Retinal pigment epithelial cell (primary cell): Measurements from ENCODE around the gene SIAH3.

ENCODE experiments used
- DNase-seq: peaks from one replicate; pipeline ENCODE4 v3.0.0-alpha.2; 2010; ENCODE audit warnings: low read depth
- H3K4me3 ChIP-seq: 2 replicates; pipeline ENCODE4 v1.5.1; 2011; ENCODE audit warnings: mild to moderate bottlenecking, low read length, control low read depth, moderate library complexity
- CTCF ChIP-seq: conservative IDR thresholded peaks from 2 replicates; pipeline ENCODE4 v1.5.1; 2011; ENCODE audit warnings: low read depth, low read length, control low read depth, inconsistent platforms

Gene SIAH3

DNA sequence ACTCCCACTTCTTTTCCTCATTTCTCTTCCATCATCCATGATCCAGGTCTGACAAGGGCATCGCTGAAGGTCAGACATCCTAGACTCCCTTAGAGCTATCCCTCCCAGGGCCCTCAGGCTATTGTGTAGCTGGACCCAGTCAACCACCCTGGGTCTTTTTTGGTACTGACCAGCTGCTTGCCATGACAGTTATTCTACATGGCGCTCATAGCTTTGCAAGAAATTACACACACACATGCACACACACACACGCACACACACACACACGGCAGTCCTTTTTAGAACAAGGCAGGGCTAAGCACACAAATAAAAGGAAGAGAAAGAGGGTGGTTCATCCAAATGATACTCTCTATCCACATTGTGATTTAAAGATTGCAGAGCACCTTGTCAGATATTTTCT is 18.3 kb downstream of the SIAH3 start:
- DNase-seq: no peak
- H3K4me3 ChIP-seq: no peak overlapping the region
- no peak for TF ChIP-seq CTCF

DNA sequence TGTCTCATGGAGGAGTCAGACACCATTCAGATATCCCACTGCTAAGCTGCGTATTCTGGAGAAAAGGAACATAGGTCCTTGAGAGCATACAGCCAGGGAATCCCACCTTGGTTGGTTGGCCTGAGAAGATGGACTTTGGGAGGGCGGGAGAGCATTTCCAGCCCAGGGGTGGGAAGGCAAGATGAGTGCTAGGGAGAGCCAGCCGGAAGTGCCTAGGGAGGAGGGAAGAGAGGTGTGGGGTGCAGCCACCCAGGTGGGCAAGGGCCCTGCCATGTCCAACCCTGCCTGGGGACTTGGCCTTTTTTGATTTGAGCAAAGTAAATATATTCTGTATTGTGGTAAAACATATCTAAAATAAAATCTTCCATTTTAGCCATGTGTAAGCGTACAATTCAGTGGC is 19.7 kb downstream of the SIAH3 start:
- no peak for TF ChIP-seq CTCF
- no peak overlapping the region for H3K4me3 ChIP-seq
- DNase-seq: no peak

DNA sequence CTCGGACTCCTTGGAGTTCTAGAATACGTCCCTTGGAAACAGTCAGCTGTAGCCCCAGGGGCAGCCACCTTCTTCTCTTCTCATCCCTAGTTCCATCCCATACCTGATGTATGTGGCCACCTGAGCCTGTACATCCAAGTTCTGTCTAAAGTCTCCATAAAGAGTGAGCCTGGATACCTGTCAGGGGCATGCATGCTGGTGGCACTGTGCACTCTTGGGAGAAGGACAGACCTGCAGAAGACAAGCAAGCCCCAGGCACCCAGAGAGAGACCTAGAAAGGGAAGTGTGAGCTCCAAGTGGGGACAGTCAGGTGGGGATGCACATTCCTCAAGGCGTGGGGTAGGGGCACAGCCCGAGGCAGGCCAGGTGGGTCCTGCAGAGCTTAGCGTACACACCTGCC is 21.4 kb downstream of the SIAH3 start:
- TF ChIP-seq CTCF: no peak
- no peak for DNase-seq
- H3K4me3 ChIP-seq: no peak overlapping the region

GRCh38 chr13:45828256-45828968 is 23.1 kb downstream of the SIAH3 start:
- TF ChIP-seq CTCF: no peak
- DNase-seq: no peak
- no peak overlapping the region for H3K4me3 ChIP-seq

GRCh38 chr13:45827318-45827717 is 24.2 kb downstream of the SIAH3 start:
- DNase-seq: no peak
- no peak for TF ChIP-seq CTCF

GRCh38 chr13:45826731-45827130 is 24.8 kb downstream of the SIAH3 start:
- no peak overlapping the region for H3K4me3 ChIP-seq
- DNase-seq: no peak
- TF ChIP-seq CTCF: no peak

More at GRCh38 chr13:45827318-45827717, 24.2 kb downstream of the SIAH3 start:
- H3K4me3 ChIP-seq: no peak overlapping the region

GRCh38 chr13:45825387-45825650 is 26.2 kb downstream of the SIAH3 start:
- TF ChIP-seq CTCF: no peak

More at GRCh38 chr13:45825387-45825650, 26.2 kb downstream of the SIAH3 start:
- DNase-seq: no peak
- H3K4me3 ChIP-seq: no peak overlapping the region
